ENCODE results near the gene NFATC2. TPM values are rescaled to one million over a fixed set of nuclear protein-coding genes. Genes with fewer than 3 reads are reported as not detected.

NFATC2 gene
- total RNA-seq, 3 donors from 2014 or later = 6.2 to 7.3 (median 7.2) TPM

GRCh38 chr20:51511861-51512619 is 30.5 kb downstream of the NFATC2 start:
- H3K4me3 ChIP-seq = no peak overlapping the region
- H3K9me3 ChIP-seq = no peaks in the 10 kb centered on the region
- H3K4me1 ChIP-seq (ENCODE audit: low read depth) = no peaks in the 10 kb centered on the region
- H3K36me3 ChIP-seq (ENCODE audit: low read depth) = no peaks in the 10 kb centered on the region
- intact Hi-C loops (cut with DNase I, micrococcal nuclease) = no loop called here
- no peak for ATAC-seq
- no peak for TF ChIP-seq CTCF (IDR thresholded peaks at IDR 0.05)
- DNase-seq = no peak

GRCh38 chr20:51510936-51511605 is 31.4 kb downstream of the NFATC2 start:
- H3K4me1 ChIP-seq (ENCODE audit: low read depth) = no peaks in the 10 kb centered on the region
- ATAC-seq = no peak
- H3K36me3 ChIP-seq (ENCODE audit: low read depth) = no peaks in the 10 kb centered on the region
- TF ChIP-seq CTCF (IDR thresholded peaks at IDR 0.05) = no peak
- no peak overlapping the region for H3K4me3 ChIP-seq
- no peak for DNase-seq
- no peaks in the 10 kb centered on the region for H3K9me3 ChIP-seq
- intact Hi-C loops (cut with DNase I, micrococcal nuclease) = no loop called here

GRCh38 chr20:51510169-51510568 is 32.4 kb downstream of the NFATC2 start:
- intact Hi-C loops (cut with DNase I, micrococcal nuclease) = no loop called here
- ATAC-seq (no peak), DNase-seq (no peak)
- no peaks in the 10 kb centered on the region for H3K36me3 ChIP-seq (ENCODE audit: low read depth)
- no peaks in the 10 kb centered on the region for H3K4me1 ChIP-seq (ENCODE audit: low read depth)
- no peak overlapping the region for H3K4me3 ChIP-seq
- H3K9me3 ChIP-seq = no peaks in the 10 kb centered on the region
- no peak for TF ChIP-seq CTCF (IDR thresholded peaks at IDR 0.05)

- TF ChIP-seq CTCF (IDR thresholded peaks at IDR 0.05) = no peak
- intact Hi-C loops (cut with DNase I, micrococcal nuclease) = no loop called here
- H3K36me3 ChIP-seq (ENCODE audit: low read depth) = no peaks in the 10 kb centered on the region
- no peaks in the 10 kb centered on the region for H3K9me3 ChIP-seq
- no peak for ATAC-seq
- H3K4me3 ChIP-seq = no peak overlapping the region
- no peak for DNase-seq
- H3K4me1 ChIP-seq (ENCODE audit: low read depth) = no peaks in the 10 kb centered on the region
Measured at GRCh38 chr20:51509208-51509607, 33.3 kb downstream of the NFATC2 start.

GRCh38 chr20:51508780-51509179 is 33.7 kb downstream of the NFATC2 start:
- DNase-seq (no peak), ATAC-seq (no peak)
- Histone ChIP-seq H3K36me3 (ENCODE audit: low read depth) (no peaks in the 10 kb centered on the region), H3K9me3 (no peaks in the 10 kb centered on the region), H3K4me1 (ENCODE audit: low read depth) (no peaks in the 10 kb centered on the region), H3K4me3 (no peak overlapping the region)
- intact Hi-C loops (cut with DNase I, micrococcal nuclease) = no loop called here
- no peak for TF ChIP-seq CTCF (IDR thresholded peaks at IDR 0.05)

All from mucosa of descending colon (tissue), 3 donors.